ENCODE data around the gene FAM170B.

DNA sequence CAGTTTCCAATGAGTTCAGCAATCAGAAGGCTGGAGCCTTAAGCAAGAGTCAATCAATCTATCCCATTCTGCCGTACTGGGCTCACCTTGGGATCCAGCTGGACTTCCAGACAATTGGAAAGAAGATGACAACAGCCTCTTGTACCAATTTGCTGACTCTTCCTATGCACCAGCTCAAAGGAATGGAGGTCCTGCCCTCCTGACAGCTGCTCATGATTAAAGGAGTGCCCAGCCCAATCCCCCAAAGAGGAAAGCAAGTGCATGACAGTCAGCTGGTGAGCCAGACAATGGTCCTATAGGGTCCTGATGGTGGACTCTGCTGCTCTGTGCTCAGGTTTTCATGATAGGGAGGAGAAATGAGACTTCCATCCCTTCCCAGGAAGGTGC lies 43.6 kb downstream of the FAM170B start:
- TF ChIP-seq EZH2 (IDR thresholded peaks at IDR 0.05) (no peak), POLR2AphosphoS5 (IDR thresholded peaks at IDR 0.05; ENCODE audit: borderline replicate concordance, low read depth, low read length) (no peak), FOXP2 (optimal IDR thresholded peaks at IDR 0.05; ENCODE audit: control extremely low read depth, extremely low read length, insufficient read depth) (no peak)
